Measurements from ENCODE around the gene LRBA. TPM values are rescaled to one million over a fixed set of nuclear protein-coding genes. Genes with fewer than 3 reads are reported as not detected.

Gene LRBA
- polyA plus RNA-seq, 1 experiment, result 23.4 TPM

DNA sequence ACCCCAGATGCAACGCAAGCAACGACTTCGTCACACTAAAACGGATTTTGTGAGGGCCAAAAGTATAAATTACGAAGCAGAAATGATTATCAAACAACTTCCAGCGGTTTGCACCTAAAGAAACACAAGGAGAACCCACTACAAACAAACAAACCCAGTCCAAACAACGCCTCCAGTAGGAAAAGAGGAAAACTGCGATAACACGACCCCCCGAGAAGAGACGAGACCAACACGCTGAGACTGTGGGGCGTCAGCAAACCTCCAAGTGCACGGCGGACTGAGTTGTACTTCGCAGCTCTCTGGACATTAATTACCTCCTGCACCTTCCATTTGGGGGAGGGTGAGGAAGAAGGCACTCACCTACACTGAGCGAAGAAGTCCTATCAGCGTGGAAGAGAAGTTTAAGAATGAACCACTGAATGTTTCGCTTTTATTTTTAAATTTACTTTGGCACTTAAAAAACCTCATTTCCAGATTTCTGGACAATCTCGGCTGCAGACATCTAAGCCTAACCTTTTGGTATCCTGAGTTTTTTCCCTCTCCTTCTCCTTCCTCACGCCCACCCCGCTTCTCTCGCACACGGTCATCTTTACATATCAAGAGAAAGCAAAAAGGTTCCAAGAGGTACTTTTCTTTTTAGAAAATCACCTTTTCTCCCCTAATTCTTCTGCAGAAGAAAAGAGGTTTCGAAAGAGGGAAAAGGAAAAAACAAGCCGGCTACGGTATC, 432.8 kb downstream of the LRBA start, which contains the start of gene MAB21L2:
Gene MAB21L2 (plus strand): TSS at position 6 of the 727 bp plus-strand sequence. CDS start 879 bp downstream, outside the sequence.
- H3K27me3 ChIP-seq (ENCODE audit: control insufficient read depth, insufficient read depth, low read length), result no peaks in the 10 kb centered on the region
- no peak for DNase-seq (ENCODE audit: low read depth, low spot score)
- peak within 1 kb of the TSS; percentile 69 for H3K4me3 ChIP-seq (ENCODE audit: low read depth, low read length)
- H3K27ac ChIP-seq (ENCODE audit: low read depth, low read length), result peak within 1 kb of the TSS; percentile 34
- ChIA-PET CTCF (interaction anchor here (0.6 to 1.5 kb wide), 3 partner anchors 10 to 286 kb away, joined by 3 read pairs; no protein-coding TSS in a partner anchor), POLR2A (no interaction called here)
- TF ChIP-seq, protein P1, sequence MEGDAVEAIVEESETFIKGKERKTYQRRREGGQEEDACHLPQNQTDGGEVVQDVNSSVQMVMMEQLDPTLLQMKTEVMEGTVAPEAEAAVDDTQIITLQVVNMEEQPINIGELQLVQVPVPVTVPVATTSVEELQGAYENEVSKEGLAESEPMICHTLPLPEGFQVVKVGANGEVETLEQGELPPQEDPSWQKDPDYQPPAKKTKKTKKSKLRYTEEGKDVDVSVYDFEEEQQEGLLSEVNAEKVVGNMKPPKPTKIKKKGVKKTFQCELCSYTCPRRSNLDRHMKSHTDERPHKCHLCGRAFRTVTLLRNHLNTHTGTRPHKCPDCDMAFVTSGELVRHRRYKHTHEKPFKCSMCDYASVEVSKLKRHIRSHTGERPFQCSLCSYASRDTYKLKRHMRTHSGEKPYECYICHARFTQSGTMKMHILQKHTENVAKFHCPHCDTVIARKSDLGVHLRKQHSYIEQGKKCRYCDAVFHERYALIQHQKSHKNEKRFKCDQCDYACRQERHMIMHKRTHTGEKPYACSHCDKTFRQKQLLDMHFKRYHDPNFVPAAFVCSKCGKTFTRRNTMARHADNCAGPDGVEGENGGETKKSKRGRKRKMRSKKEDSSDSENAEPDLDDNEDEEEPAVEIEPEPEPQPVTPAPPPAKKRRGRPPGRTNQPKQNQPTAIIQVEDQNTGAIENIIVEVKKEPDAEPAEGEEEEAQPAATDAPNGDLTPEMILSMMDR (IDR thresholded peaks at IDR 0.05; ENCODE audit: low read depth, low read length), result no peak
- H3K9me3 ChIP-seq (ENCODE audit: control insufficient read depth, insufficient read depth, low read length), result no peaks in the 10 kb centered on the region; the same call in 1 of the 2 replicates

- no peak overlapping the region for H3K27ac ChIP-seq (ENCODE audit: low read depth, low read length)
- TF ChIP-seq, protein P1 (IDR thresholded peaks at IDR 0.05; ENCODE audit: low read depth, low read length), result no peak
- H3K9me3 ChIP-seq (ENCODE audit: control insufficient read depth, insufficient read depth, low read length), result no peaks in the 10 kb centered on the region; the same call in 1 of the 2 replicates
- no peaks in the 10 kb centered on the region for H3K27me3 ChIP-seq (ENCODE audit: control insufficient read depth, insufficient read depth, low read length)
- peak; percentile 34 for DNase-seq (ENCODE audit: low read depth, low spot score)
- POLR2A ChIA-PET, result interaction anchor here (0.6 kb wide), 1 partner anchor 766 kb away, joined by 4 read pairs; no protein-coding TSS in a partner anchor
- H3K4me3 ChIP-seq (ENCODE audit: low read depth, low read length), result peak overlapping the region; percentile 69
- CTCF ChIA-PET, result interaction anchor here (0.5 to 0.6 kb wide), 2 partner anchors 285 to 288 kb away, joined by 3 read pairs; no protein-coding TSS in a partner anchor
These were observed 433.4 kb downstream of the LRBA start for GRCh38 chr4:150581641-150582051.

GRCh38 chr4:150581056-150581605, 434.0 kb downstream of the LRBA start:
- CTCF ChIA-PET, result interaction anchor here (0.5 kb wide), 1 partner anchor 287 kb away, joined by 3 read pairs; no protein-coding TSS in a partner anchor
- no peaks in the 10 kb centered on the region for H3K27me3 ChIP-seq (ENCODE audit: control insufficient read depth, insufficient read depth, low read length)
- POLR2A ChIA-PET, result interaction anchor here (0.6 kb wide), 1 partner anchor 766 kb away, joined by 4 read pairs; no protein-coding TSS in a partner anchor
- TF ChIP-seq, protein P1 (IDR thresholded peaks at IDR 0.05; ENCODE audit: low read depth, low read length), result no peak
- H3K27ac ChIP-seq (ENCODE audit: low read depth, low read length), result no peak overlapping the region
- no peak for DNase-seq (ENCODE audit: low read depth, low spot score)
- peak overlapping the region; percentile 23; the same call in 1 of the 2 replicates for H3K4me3 ChIP-seq (ENCODE audit: low read depth, low read length)
- H3K9me3 ChIP-seq (ENCODE audit: control insufficient read depth, insufficient read depth, low read length), result no peaks in the 10 kb centered on the region; the same call in 1 of the 2 replicates

GRCh38 chr4:150580306-150580705, 434.8 kb downstream of the LRBA start:
- Histone ChIP-seq H3K9me3 (ENCODE audit: control insufficient read depth, insufficient read depth, low read length) (no peaks in the 10 kb centered on the region; the same call in 1 of the 2 replicates), H3K27ac (ENCODE audit: low read depth, low read length) (no peak overlapping the region), H3K4me3 (ENCODE audit: low read depth, low read length) (no peak overlapping the region), H3K27me3 (ENCODE audit: control insufficient read depth, insufficient read depth, low read length) (no peaks in the 10 kb centered on the region)
- ChIA-PET POLR2A (no interaction called here), CTCF (interaction anchor here (2.1 kb wide), 1 partner anchor 13 kb away, joined by 5 read pairs; no protein-coding TSS in a partner anchor)
- no peak for DNase-seq (ENCODE audit: low read depth, low spot score)
- TF ChIP-seq, protein P1 (IDR thresholded peaks at IDR 0.05; ENCODE audit: low read depth, low read length), result no peak

Measured in AG04450 (cell line).